ENCODE results near the gene SLC19A1. TPM values are rescaled to one million over a fixed set of nuclear protein-coding genes. Genes with fewer than 3 reads are reported as not detected.

The SLC19A1 gene
- polyA plus RNA-seq, 1 of the 3 experiments (the other 2 are of a cell fraction) = 15.0 TPM

DNA sequence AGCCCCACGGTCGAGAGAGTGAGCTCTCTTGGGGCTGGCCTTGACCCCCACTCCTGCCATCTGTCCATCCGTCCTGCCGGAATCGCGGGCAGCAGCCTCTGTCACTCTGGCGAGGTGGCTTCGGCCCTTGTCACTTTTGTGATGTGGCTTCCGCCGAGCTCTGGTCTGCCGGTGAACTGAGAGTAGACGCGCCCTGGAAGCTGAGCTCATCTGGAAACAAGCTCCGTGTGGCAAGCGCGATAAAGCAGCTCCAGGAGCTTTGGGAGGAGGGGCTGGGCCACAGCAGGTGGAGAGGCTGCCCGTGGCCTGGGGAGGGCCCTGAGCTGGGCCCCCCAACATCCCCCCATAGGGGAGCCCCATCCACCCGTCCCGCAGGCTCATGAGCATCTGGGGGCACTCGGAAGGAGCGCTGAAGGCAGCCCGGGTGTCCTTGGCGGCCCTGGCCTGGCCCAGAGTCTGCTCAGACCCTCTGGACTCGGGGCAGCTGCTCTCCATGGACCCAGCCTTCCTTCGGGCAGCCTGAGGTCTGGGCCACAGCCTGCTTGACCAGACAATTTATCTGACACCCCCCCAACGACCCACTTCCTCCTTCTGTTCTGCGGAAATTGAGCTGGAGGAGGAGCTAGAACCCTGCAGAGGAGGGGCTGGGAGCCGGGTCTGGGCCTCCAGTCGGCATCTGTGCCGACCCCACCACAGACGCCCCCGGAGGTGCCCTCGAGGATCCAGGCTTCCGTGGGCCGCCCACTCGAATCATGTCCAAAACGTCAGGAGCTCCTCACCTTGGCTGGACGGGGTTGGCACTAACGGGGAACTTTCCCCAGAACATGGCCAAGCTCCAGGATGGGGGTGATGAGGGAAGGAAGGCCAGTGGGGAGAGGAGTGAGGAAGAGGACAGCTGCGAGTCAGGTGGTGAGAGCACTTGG, 59.1 kb downstream of the SLC19A1 start:
- TF ChIP-seq SIN3A (IDR thresholded peaks at IDR 0.05; ENCODE audit: borderline replicate concordance, low read depth, low read length) (no peak), TCF12 (IDR thresholded peaks at IDR 0.05) (no peak), NFIC (IDR thresholded peaks at IDR 0.05; ENCODE audit: borderline replicate concordance) (no peak), FOSL2 (IDR thresholded peaks at IDR 0.05; ENCODE audit: borderline replicate concordance, low read depth) (no peak), FOXM1 (IDR thresholded peaks at IDR 0.05; ENCODE audit: low read depth) (no peak), RAD21 (IDR thresholded peaks at IDR 0.05; ENCODE audit: low read length) (no peak), GABPA (IDR thresholded peaks at IDR 0.05; ENCODE audit: low read depth) (no peak), CTCF (IDR thresholded peaks at IDR 0.05) (no peak), GATA2 (CRISPR knock-in tag; IDR thresholded peaks at IDR 0.05) (no peak), MEF2A (IDR thresholded peaks at IDR 0.05; ENCODE audit: borderline replicate concordance, low read depth) (no peak), CHD2 (IDR thresholded peaks at IDR 0.05; ENCODE audit: low read length, partially characterized antibody) (no peak), TEAD4 (IDR thresholded peaks at IDR 0.05; ENCODE audit: borderline replicate concordance, insufficient read depth) (no peak)
- TF ChIP-seq, protein P1, sequence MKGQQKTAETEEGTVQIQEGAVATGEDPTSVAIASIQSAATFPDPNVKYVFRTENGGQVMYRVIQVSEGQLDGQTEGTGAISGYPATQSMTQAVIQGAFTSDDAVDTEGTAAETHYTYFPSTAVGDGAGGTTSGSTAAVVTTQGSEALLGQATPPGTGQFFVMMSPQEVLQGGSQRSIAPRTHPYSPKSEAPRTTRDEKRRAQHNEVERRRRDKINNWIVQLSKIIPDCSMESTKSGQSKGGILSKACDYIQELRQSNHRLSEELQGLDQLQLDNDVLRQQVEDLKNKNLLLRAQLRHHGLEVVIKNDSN (IDR thresholded peaks at IDR 0.05; ENCODE audit: borderline replicate concordance, low read depth) = no peak
- Histone ChIP-seq H3F3A (replicated peaks; ENCODE audit: insufficient read depth) (peaks cover 3% of the 10 kb centered on the region), H3K36me3 (replicated peaks in 1 of 2; ENCODE audit: control insufficient read depth in 1 of 2, insufficient read depth in 2 of 2, low read length in 1 of 2) (peaks cover 12 to 58% of the 10 kb centered on the region in 2 experiments), H3K27me3 (ENCODE audit: insufficient read depth) (no peaks in the 10 kb centered on the region), H3K4me3 (ENCODE audit: low read depth in 2 of 2, low read length in 1 of 2) (no peak overlapping the region), H3K9me3 (no peaks in the 10 kb centered on the region), H3K4me1 (ENCODE audit: control insufficient read depth in 1 of 2, insufficient read depth in 2 of 2, low read depth in 1 of 2, low read length in 1 of 2) (peaks cover 0 to 4% of the 10 kb centered on the region in 2 experiments; a peak in 1 of 4 replicates), H3K9me2 (no peaks in the 10 kb centered on the region), H2AFZ (ENCODE audit: low read depth) (no peak overlapping the region), H3K4me2 (no peak overlapping the region), H4K20me1 (ENCODE audit: insufficient read depth) (no peaks in the 10 kb centered on the region), H3K9ac (no peak overlapping the region), H3K79me2 (ENCODE audit: insufficient read depth) (no peaks in the 10 kb centered on the region), H3K27ac (ENCODE audit: low read depth in 2 of 2, low read length in 1 of 2) (no peak overlapping the region)
- POLR2A ChIA-PET = no interaction called here
- DNase-seq = no peak
- 92% methylated on average over 27 of the region's 40 CpGs for WGBS (ENCODE audit: low lambda C conversion rate)
- CTCF ChIA-PET = interaction anchor here (0.9 to 1.5 kb wide), 4 partner anchors 10 to 338 kb away, joined by 3 to 5 read pairs (median 4); no protein-coding TSS in a partner anchor

Data from SK-N-SH (cell line).